Parathyroid adenoma (tissue), 2 donors: ENCODE measurements around the gene GALNT9.
"Not testable (repeated sequence)": the region's sequence is repeated elsewhere in the genome, so short reads cannot be mapped to it uniquely, and the experiment has no call there.

Experiments
- H2AFZ ChIP-seq: fragments of 300-600 bp; sonication (generic); one replicate; pipeline ENCODE4 v1.7.0; 2017; ENCODE audit warnings: antibody characterized with exemption, mild to moderate bottlenecking
- H3K27ac ChIP-seq: fragments of 300-600 bp; sonication (generic); one replicate; pipeline ENCODE4 v1.7.0; 2017
- H3K27me3 ChIP-seq: fragments of 300-600 bp; sonication (generic); one replicate; pipeline ENCODE4 v1.7.0; 2017; ENCODE audit warnings: low read length; ENCODE audit not compliant: control insufficient read depth, insufficient read depth
- H3K36me3 ChIP-seq: fragments of 300-600 bp; sonication (generic); one replicate; pipeline ENCODE4 v1.7.0; 2017; ENCODE audit warnings: low read length; ENCODE audit not compliant: control insufficient read depth, insufficient read depth
- H3K4me1 ChIP-seq: fragments of 300-600 bp; sonication (generic); one replicate; pipeline ENCODE4 v1.7.0; 2017; ENCODE audit warnings: control low read depth
- H3K4me2 ChIP-seq: fragments of 300-600 bp; sonication (generic); one replicate; pipeline ENCODE4 v1.7.0; 2017; ENCODE audit warnings: low read length
- H3K4me3 ChIP-seq: fragments of 300-600 bp; sonication (generic); one replicate; pipeline ENCODE4 v1.7.0; 2017; ENCODE audit warnings: low read depth, low read length
- H3K79me2 ChIP-seq: fragments of 300-600 bp; sonication (generic); one replicate; pipeline ENCODE4 v1.7.0; 2017; ENCODE audit warnings: control low read depth
- H3K9ac ChIP-seq: fragments of 300-600 bp; sonication (generic); one replicate; pipeline ENCODE4 v1.7.0; 2017; ENCODE audit warnings: mild to moderate bottlenecking
- H3K9me3 ChIP-seq: fragments of 300-600 bp; sonication (generic); one replicate; pipeline ENCODE4 v1.7.0; 2017; ENCODE audit warnings: low read length; ENCODE audit not compliant: control insufficient read depth
- CTCF ChIP-seq: fragments of 300-600 bp; sonication (generic); IDR thresholded peaks from one replicate; pipeline ENCODE4 v1.7.0; 2017; ENCODE audit warnings: antibody characterized with exemption, mild to moderate bottlenecking
- donor health status: primary hyperparathyroidism.

The GALNT9 gene

GRCh38 chr12:132305560-132305966 lies 23.8 kb downstream of the GALNT9 start:
- Histone ChIP-seq H3K4me2 (no peak overlapping the region), H3K27ac (no peak overlapping the region), H3K79me2 (no peaks in the 10 kb centered on the region)

GRCh38 chr12:132304866-132305265 lies 24.5 kb downstream of the GALNT9 start:
- H3K4me1 ChIP-seq, H3K36me3 ChIP-seq, H3K9ac ChIP-seq, H3K27me3 ChIP-seq, H3K4me3 ChIP-seq, H2AFZ ChIP-seq, H3K4me2 ChIP-seq, H3K79me2 ChIP-seq, H3K9me3 ChIP-seq, H3K27ac ChIP-seq: not testable (repeated sequence)

More at GRCh38 chr12:132305560-132305966, 23.8 kb downstream of the GALNT9 start:
- Histone ChIP-seq H3K9me3 (no peaks in the 10 kb centered on the region), H3K27me3 (no peaks in the 10 kb centered on the region), H2AFZ (no peak overlapping the region), H3K4me1 (no peaks in the 10 kb centered on the region), H3K36me3 (no peaks in the 10 kb centered on the region), H3K4me3 (no peak overlapping the region), H3K9ac (no peak overlapping the region)
- no peak for TF ChIP-seq CTCF

GRCh38 chr12:132303853-132304373 lies 25.5 kb downstream of the GALNT9 start:
- not testable (repeated sequence) for H3K4me3 ChIP-seq, H3K9me3 ChIP-seq, H3K79me2 ChIP-seq, H3K27ac ChIP-seq, H3K4me2 ChIP-seq, H2AFZ ChIP-seq, H3K36me3 ChIP-seq, H3K27me3 ChIP-seq, H3K4me1 ChIP-seq, H3K9ac ChIP-seq

GRCh38 chr12:132302466-132303358 lies 26.7 kb downstream of the GALNT9 start:
- H3K4me3 ChIP-seq, result no peak overlapping the region
- H3K79me2 ChIP-seq, result no peaks in the 10 kb centered on the region
- H2AFZ ChIP-seq, result no peak overlapping the region
- no peak overlapping the region for H3K27ac ChIP-seq
- H3K27me3 ChIP-seq, result no peaks in the 10 kb centered on the region
- H3K9me3 ChIP-seq, result no peaks in the 10 kb centered on the region
- H3K4me2 ChIP-seq, result no peak overlapping the region
- H3K4me1 ChIP-seq, result no peaks in the 10 kb centered on the region
- H3K36me3 ChIP-seq, result no peaks in the 10 kb centered on the region
- TF ChIP-seq CTCF, result no peak
- no peak overlapping the region for H3K9ac ChIP-seq

- H3K4me1 ChIP-seq, result no peaks in the 10 kb centered on the region
- no peak overlapping the region for H3K27ac ChIP-seq
- no peaks in the 10 kb centered on the region for H3K27me3 ChIP-seq
- H2AFZ ChIP-seq, result no peak overlapping the region
- H3K36me3 ChIP-seq, result no peaks in the 10 kb centered on the region
- H3K4me2 ChIP-seq, result no peak overlapping the region
- no peak for TF ChIP-seq CTCF
- no peaks in the 10 kb centered on the region for H3K9me3 ChIP-seq
- H3K79me2 ChIP-seq, result no peaks in the 10 kb centered on the region
- no peak overlapping the region for H3K9ac ChIP-seq
- no peak overlapping the region for H3K4me3 ChIP-seq
Observed at GRCh38 chr12:132300789-132301722, 28.3 kb downstream of the GALNT9 start.
